NK-92 (cell line): ENCODE results near the gene CASZ1.

Source experiments
- DNase-seq: peaks from one replicate; lab custom pipeline; 2025; ENCODE audit not compliant: unreplicated experiment; lab: John Stamatoyannopoulos, UW

The CASZ1 gene

DNA sequence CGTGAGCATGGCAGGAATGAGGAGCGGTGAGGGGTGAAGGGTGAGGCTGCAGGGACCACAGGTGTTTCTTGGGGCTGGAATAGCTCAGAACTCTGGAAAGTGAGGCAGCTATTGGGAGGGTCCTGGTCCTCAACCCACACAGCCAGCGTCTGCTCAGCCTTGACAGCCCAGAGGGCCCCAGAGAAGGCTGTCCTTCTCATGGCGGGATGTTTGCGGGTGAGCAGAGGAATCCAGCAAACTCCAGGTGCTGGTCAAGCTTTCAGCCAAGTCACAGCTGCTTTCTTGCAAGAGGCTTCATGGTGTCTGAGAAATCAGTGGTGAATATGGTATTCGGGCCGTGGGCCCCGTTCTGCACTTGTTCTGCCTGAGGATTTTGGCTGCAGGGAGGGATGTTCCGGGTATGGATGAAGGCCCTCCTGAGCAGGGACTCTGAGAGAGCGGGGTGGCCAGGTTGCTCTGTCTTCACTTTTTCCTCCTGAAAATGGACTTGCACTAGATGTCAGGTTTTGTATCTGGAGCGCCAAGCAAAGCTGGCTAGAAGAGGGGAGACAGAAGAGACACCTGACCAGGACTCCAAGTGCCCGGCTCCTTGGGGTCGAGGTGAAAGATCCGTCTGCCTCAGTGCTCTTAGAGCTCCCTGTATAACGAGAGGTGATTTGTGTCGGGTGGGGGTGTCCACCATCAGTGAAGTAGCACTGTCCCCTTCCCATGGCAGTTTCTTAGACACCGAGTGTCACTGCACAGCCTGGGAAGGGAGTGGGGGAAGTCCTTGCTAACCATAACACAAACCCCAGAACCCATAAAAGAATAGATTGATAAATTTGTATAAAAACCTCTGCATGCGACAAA, 181.8 kb downstream of the CASZ1 start:
- no peak for DNase-seq

DNA sequence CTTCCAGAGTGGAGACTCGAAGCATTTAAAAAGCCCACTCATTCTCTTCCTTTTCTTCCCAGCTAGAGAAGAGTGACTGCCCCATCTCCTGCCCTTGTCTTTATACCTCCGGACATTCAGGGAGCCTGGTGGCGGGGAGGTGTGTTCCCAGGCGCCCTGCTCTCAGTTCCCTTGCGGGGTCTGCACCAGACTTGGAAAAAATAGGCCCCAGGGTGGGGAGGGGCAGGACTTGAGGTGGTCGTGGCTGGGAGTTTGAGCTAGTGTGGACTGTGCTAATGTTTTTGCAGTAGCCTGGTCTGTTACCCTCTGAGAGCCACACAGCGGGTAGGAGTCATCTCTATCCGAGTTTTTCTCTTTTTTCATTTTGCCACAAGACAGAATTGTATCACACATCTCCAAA, 182.6 kb downstream of the CASZ1 start:
- no peak for DNase-seq

DNA sequence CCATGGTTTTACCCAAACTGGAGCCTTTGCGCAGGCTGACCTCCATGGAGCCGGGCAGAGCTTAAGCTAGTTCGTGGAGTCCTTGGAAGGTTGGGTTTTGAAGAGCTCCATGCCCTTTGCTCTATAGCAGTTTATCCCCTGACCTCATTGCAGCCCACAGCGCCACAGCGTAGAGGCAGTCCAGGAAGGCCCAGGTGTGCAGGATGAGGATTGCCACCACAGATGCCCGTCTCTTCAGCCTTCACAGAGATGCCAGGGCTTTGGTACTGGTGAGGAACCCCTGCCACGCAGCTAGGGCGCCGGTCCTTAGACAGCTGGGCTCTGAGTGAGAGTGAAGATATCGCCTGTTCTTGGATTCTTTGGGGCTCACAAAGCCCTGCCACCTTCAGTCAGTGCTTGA, 183.1 kb downstream of the CASZ1 start:
- DNase-seq = no peak

DNA sequence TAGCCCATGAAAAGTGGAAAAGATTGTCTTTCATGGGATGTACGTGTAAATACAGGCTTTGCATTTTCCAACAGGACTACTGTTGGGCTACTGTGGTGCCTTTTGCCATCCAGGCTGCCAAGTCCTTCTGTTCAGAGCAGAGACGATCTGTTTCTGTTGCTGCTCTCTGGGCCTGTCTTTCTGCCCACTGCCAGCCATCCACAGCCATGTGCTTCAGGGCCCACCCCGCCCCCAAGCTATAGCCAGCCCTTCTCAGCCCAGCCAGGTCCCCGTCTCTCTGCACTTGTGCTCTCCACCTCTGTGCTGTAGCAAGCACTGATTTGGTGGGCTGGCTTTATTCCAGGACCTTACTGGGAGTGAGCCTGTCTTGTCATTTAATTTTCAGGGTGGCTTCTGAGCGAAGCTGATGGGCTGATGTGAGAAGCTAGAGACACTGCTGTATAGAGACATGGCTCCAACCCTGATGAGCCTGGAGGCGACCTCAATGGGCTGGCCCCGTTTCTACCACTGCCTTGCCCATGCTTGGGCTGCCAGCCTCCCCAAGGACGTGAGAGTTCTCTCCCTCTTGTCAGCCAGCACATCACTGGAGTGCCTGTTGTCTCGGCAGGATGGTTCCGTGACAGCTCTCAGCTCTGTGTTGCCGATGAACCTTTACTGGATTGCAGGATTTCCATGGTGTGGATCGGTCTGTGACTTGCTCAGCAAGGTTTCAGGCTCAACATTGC, 183.8 kb downstream of the CASZ1 start:
- no peak for DNase-seq

DNA sequence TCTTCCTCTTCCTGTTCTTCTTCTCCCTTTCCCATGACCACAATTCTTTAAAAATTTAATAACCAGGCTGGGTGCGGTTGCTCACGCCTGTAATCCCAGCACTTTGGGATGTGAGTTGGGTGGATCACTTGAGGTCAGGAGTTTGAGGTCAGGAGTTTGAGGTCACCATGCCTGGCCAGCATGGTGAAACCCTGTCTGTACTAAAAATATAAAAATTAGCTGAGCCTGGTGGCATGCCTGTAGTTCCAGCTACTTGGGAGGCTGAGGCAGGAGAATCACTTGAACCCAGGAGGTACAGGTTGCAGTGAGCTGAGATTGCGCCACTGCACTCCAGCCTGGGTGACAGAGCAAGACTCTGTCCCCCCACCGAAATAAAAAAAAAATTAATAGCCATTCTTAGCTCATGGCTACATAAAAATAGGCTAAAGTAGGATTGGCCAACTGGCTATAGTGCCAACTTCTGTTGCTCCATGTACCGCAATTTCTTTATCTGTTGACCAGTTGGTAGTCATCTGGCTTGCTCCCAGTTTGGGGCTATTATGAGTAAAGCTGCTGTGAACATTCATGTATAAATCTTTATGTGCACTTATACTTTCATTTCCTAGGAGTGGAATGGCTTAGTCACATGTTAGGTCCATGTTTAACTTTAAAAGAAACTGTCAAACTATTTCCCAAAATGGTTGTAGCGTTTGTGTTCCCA, 185.4 kb downstream of the CASZ1 start:
- no peak for DNase-seq

DNA sequence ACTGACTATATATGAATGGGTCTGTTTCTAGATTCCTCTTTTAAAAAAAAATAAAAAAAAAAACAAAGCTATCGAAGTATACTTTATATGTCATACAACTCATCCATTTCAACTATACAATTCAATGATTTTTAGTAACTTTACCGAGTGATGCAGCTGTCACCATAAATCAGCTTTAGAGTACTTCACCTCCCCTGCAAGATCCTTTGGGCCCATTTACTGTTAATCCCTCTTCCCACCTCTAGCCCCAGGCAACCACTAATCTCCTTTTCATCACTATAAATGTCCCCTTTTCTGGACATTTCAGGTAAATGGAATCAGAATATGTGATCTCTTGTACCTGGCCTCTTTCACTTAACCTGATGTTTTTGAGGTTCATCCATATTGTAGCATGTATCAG, 187.8 kb downstream of the CASZ1 start:
- DNase-seq = no peak

DNA sequence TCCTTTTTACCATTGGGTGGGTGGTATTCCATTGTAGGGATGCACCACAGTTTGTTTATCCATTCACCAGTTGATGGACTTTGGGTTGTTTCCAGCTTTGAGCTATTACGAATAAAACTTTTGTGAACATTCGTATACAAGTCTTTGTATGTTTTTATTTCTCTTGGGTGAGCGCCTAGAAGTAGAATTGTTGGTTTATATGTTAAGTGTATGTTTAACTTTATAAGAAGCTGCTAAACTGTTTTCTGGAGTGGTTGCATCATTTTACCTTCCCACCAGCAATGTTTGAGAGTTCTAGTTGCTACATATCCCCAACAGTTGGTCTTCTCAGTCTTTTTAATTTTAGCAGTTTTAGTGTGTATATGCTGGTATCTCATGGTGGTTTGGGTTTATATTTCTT, 189.2 kb downstream of the CASZ1 start:
- no peak for DNase-seq

DNA sequence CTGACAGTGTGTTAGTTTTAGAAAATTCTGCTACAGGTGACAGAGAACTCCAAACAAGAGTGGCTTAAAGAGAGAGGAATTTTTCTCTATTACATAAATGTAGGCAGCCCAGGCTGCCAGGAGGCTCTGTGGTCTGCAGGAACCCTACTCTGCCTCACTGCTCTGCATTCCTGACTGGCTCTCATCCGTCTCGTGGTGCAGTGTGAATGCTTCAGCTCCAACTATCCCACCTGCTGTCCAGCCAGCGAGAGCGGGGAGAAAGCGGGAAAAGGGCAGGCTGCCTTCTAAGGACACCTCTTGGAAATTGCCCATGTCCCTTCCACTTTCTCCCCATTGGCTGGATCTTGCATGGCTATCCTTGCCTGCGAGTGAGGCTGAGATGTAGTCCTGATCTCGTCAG, 190.4 kb downstream of the CASZ1 start:
- DNase-seq = no peak

DNA sequence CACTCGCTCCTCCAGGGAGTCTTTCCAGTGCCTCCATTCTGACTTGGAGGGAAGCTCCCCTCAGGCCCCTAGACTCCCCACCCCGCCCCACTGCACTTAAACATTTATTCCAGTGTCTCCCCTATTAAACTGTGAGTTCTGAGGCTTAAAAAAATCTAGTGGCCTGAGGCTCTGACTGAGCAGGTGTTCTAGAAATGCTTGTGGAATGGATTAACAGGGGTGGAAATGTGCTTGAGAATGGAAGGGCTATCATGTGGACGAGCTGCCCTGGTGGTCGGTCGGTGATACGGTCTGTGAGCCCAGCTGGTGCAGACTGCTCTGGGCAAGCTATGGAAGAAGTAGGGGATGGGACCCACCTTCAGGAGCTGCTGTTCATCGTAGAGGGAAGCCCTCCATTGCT, 191.5 kb downstream of the CASZ1 start:
- no peak for DNase-seq

DNA sequence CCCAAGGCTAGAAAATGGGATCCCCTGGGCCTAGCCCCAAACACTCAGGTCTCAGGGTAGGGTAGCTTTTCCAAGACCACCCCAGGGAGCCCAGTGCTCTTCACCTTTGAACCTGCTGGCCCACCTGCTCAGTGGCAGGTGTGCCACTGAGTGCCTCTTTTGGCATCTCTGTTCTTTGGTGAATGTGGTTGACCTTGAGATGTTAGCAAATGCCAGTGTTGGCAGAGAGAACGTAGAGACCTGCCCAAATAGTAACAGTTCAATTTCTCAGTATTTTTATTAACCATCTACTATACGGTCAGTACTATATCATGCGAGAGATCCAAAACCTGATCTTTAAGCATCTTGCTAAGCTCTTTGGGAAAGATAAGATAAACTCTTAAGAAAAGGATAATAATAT, 193.5 kb downstream of the CASZ1 start:
- no peak for DNase-seq

DNA sequence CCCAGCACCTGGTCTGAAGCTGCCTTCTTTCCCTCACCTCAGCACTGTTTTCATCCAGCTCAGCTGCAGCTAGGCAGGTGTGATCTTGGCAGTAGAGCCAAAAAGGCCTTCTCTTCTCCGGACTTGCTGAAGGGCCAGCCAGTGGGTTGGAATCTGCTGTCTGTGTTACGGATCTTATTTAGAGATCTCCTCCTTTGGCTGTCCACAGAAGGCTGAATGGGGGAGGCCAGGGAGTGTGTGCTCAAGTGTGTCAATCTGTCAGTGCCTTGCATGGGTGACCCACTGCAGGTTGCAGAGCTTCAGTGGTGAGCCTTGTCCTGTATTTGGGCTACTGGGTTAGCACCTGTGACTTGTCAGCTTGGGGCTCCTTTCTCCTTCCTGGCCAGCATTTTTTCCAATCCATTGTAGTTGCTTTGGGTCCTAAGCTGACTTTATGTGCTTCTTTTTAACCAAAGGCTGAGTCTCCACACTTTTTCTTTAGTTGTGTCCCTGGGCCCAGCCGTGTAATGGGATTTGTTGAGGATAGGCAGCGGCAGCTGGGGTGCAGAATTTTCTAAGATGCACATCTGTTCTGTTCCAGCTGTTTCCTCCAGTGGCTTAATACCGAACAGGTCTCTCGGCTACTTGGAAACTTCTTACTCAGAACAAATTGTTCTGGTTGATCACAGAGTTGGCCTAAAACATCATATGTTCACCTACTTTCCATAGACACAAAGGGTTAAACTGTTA, 194.9 kb downstream of the CASZ1 start:
- no peak for DNase-seq

DNA sequence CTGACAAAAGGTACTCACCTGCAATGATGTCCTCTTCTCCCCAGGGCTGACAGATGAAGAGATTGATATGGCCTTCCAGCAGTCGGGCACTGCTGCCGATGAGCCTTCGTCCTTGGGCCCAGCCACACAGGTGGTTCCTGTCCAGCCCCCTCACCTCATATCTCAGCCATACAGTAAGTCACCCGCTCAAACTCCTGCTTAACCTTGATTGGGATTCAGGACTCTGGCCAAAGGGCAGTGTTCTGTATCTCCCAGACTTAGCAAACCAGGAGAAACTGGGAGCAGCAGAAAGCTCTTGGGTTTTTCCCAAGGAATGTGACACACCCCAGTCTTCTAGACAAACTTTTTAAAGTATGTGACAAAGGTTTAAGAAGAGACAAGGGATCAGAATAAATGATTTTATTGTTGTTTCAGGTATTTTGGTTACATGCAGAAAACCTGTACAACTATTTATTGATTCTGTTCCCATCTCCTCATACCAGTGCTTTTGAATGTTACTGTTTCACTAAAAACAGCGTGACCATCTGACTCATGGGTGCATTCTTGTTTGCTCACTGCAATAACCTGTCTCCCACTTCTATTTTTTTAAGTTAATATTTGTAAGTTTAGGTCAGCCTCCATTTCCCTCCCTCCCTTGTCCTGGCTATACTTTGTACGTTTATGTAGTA, 197.1 kb downstream of the CASZ1 start:
- DNase-seq = no peak

DNA sequence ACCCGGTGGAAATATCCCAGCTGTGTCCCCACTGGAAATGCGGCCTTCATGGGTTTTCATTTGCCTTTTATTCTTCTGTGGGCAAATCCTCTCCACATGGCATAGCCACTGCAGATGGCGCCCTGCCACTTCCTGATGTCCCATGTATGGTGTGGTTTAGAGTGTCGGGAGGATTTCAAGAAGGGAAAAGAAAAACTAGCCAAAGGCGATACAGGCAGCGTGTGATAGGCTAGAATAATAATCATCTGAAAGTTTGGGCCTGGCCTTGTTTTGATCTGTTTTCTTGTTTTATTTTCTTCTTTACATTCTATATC, 198.1 kb downstream of the CASZ1 start:
- DNase-seq = no peak

DNA sequence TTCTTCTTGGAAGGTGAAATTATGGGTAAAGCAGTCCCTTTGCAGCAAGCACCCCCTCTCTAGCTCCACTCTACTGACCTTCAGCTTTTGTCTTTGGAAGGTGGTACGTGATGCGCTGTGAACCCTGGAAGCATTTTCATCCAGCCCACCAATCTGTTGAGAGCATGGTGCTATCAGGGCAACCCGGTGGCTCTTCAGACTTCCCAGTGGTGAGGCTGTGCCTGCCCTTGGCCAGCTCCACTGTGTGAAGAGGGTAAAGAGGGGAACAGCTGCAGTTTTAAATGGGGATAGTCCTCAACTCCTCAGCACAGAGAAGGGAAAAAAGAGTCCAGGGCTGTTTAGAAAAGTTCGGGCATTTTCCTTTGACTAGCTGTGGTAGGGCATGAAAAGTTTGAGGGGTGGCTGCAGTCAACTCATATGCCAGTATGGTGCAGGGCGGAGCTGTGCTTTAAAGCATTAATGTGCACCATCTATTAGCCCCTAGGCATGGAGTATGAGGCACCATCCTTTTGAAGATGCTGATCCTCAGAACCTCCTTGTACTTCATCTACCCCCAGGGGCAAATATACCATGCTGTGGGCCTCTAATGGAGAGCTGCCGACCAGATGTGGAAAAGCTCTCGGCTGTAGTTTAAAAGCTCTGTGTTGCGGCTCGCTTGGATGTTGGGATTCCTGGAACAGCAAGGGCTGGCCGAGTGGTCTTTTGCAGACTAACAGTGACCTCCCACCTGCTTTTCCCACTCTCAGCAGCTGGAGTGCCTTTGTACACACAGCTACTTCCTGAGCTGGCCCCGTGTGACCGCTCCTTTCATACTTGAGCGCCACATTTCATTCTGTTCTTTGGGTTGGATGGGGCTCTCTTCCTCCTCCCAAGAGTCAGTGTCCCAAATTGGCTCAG, 198.7 kb downstream of the CASZ1 start:
- no peak for DNase-seq

DNA sequence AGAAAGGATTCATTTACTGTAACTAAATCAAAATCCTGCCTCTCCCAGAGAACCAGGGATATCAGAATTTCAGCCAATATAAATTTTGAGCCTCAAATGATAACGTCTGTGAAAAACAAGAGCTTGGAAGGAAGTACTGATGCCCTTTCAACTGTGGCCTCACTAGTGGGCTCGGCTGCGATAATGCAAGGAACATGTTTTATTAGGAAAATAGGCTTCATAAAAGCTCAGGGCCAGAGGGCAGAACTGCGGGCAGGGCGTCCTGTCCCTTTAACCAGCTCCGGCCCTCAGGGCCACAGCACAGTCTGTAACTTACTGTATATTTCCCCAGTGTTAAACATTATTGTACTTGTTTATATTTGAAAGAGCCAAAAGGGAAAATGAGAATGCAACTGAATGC, 199.7 kb downstream of the CASZ1 start:
- DNase-seq = no peak

DNA sequence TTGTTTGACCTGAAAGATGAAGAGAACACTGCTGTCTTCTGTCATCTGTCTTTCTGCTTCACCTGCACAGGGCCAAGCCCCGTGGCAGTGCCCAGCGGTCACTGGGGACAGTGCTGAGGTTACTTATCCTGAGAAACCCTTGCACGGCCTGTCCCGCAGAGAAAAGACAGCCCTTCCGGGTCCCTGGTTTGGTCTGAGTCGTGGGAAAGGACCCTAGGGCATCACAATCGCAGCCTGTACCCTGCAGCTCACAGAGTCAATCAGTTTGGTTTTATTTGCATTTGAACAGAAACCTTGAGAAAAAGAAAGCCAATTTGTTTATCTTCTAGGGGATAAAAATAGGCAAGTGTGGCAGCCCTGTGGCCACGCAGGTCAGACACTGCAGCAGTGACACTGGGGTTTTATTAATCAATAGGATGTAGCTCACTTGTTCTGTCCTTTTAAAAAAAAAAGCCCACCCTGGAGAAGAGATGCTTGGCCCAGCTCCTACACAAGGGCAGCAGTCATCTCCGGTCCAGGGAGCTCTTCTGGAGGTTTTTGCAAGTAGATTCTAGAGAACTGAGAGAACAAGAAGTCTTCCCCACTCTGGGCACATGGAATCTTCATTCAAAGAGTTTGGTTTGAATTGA, 201.7 kb downstream of the CASZ1 start:
- DNase-seq = no peak

DNA sequence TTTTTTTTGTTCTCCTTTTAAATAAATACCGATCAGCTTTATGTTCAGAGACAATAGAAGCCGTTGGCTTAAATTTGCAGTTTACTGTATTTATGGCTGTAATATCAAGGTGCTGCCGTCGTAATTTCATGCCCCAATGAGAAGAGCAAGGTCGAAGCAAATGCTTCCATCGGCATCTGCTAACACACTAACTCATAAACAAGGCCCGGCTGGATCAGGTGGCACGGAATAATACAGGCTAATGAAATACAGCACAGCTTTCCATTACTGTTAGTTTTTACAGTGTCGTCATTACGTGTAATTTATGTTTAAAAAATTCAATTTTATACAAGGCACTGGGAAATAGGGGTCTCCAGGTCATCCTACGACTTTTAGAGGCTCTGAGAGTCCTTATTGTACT, 202.7 kb downstream of the CASZ1 start:
- DNase-seq = no peak

DNA sequence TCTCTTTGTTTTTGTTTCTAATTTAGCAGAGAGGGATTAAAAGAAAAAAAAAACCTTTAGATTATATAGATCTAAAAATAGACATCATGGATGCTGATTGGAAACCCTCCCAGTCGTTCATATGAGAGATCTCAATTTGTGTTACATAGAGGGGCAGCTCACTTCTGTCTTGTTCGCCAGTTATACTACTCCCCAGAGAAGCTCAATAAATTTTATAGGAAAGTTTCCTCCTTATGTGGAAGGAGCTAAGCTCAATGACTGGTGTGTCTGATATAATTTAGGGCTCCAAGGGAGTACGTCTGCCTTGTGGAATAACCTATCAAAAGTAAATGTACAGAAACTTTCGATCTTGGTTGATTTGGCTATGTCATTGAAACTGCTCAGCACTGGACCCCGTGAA, 204.1 kb downstream of the CASZ1 start:
- DNase-seq = no peak

DNA sequence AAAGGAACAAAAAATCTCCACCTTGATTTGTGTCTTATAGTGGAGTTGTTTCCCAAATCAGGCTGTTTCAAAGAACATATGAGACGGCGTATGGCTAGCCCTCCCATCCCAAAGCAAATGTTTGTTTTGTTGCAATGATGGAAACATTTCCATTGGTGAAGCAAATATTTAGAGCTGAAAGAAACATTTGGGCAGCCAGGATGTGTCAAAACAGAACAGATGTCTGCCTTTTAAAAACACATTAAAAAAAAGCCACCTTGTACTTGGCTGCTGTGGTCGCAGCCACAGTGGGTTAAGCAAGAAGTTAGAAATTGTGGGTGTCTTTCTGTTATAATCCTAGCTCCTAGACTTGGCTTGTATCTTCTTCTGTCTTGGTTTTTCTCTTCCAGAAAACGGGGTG, 205.4 kb downstream of the CASZ1 start:
- no peak for DNase-seq

DNA sequence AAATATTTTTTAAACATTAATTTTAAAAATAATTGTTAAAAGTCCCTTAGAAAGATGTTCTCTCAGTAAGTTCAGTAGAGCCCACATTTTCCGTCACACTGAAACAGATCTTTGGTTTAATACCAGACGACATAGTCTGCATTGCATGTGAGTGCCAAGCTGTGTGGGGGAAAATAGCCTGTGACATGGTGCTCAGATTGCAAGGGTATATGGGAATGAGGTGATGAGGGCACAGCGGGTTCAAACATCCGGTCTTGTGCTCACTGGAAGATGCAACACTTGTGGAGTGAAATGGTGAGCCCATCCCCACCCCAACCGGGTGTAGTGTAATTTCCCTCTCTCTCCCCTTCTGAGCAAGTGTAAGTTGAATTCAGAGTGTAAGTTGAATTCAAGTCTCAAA, 207.4 kb downstream of the CASZ1 start:
- DNase-seq = no peak
